ENCODE measurements around the gene AKAP1. TPM values are rescaled to one million over a fixed set of nuclear protein-coding genes. Genes with fewer than 3 reads are reported as not detected.

AKAP1 gene
- total and polyA plus RNA-seq, 4 donors: 31.3 to 58.5 (median 39.8) TPM

GRCh38 chr17:57084361-57084801 lies 665 bp upstream of the AKAP1 start:
- TF ChIP-seq TAF1 (conservative IDR thresholded peaks at IDR 0.05) (no peak), JUND (IDR thresholded peaks at IDR 0.05) (peak in 1 of 2 donors; percentile 7), ATF3 (IDR thresholded peaks at IDR 0.05) (peak; percentile 40)
- H3K4me3 ChIP-seq (ENCODE audit: low read depth in 1 of 3, low read length in 3 of 3): peak overlapping the region; percentile 56 to 96 (median 82)
- no peaks in the 10 kb centered on the region for H3K9me3 ChIP-seq (ENCODE audit: control insufficient read depth in 4 of 4, low read length in 3 of 4)
- H3K36me3 ChIP-seq (ENCODE audit: control insufficient read depth in 4 of 4, insufficient read depth in 3 of 4, low read depth in 1 of 4, low read length in 3 of 4): no peaks in the 10 kb centered on the region
- H3K4me1 ChIP-seq (ENCODE audit: control insufficient read depth in 4 of 4, insufficient read depth in 4 of 4, low read length in 3 of 4): peaks cover 4 to 43% (median 33%) of the 10 kb centered on the region in 4 donors
- H3K27me3 ChIP-seq (ENCODE audit: control insufficient read depth in 4 of 4, insufficient read depth in 4 of 4, low read length in 3 of 4): no peaks in the 10 kb centered on the region
- peak overlapping the region; percentile 90 to 96 for H3K27ac ChIP-seq (ENCODE audit: low read depth in 1 of 2, low read length in 2 of 2)
- H3K9ac ChIP-seq (ENCODE audit: low read depth in 1 of 2, low read length in 2 of 2): peak overlapping the region; percentile 89 to 96
- DNase-seq (ENCODE audit: low spot score): no peak
- WGBS: under 1% methylated on average over 7 of the region's 7 CpGs

DNA sequence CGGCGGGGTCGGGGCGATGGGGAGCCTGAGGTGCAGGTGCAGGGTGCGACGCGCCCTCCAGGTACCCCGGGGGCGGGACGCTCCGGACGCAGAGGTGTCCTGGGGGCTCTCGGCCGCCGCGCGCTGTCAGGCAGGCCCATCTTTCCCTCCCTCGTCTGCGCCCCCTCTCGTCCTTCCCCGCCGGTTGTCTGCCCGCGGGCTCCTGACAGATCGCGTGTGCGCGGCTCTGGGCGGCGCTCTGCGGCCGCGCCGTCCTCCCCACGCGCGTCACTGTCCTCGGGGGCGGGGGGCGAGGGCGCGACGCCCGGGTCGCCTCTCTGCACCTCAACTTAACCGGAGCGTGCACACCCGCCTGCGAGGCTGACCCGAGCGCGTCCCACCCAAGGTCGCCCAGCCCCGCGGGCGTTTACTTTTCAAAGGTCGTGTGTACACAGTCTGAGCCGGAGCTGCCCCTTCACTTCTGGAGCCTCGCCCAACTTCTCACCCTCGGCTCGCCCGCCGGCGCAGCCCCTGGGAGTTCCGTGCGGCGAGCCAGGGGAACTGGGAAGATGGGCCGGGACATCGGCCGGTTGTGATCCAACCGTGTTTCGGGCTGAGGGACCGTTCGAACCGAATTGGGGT lies 512 bp downstream of the AKAP1 start:
- DNase-seq (ENCODE audit: low spot score): peak; percentile 78
- TF ChIP-seq, protein P1, sequence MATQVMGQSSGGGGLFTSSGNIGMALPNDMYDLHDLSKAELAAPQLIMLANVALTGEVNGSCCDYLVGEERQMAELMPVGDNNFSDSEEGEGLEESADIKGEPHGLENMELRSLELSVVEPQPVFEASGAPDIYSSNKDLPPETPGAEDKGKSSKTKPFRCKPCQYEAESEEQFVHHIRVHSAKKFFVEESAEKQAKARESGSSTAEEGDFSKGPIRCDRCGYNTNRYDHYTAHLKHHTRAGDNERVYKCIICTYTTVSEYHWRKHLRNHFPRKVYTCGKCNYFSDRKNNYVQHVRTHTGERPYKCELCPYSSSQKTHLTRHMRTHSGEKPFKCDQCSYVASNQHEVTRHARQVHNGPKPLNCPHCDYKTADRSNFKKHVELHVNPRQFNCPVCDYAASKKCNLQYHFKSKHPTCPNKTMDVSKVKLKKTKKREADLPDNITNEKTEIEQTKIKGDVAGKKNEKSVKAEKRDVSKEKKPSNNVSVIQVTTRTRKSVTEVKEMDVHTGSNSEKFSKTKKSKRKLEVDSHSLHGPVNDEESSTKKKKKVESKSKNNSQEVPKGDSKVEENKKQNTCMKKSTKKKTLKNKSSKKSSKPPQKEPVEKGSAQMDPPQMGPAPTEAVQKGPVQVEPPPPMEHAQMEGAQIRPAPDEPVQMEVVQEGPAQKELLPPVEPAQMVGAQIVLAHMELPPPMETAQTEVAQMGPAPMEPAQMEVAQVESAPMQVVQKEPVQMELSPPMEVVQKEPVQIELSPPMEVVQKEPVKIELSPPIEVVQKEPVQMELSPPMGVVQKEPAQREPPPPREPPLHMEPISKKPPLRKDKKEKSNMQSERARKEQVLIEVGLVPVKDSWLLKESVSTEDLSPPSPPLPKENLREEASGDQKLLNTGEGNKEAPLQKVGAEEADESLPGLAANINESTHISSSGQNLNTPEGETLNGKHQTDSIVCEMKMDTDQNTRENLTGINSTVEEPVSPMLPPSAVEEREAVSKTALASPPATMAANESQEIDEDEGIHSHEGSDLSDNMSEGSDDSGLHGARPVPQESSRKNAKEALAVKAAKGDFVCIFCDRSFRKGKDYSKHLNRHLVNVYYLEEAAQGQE (IDR thresholded peaks at IDR 0.05): peak; percentile 32
- TF ChIP-seq TAF1 (conservative IDR thresholded peaks at IDR 0.05) (no peak), HNF4A (conservative IDR thresholded peaks at IDR 0.05) (peak; percentile 77 to 83), YY1 (IDR thresholded peaks at IDR 0.05) (peak; percentile 7), SP1 (IDR thresholded peaks at IDR 0.05) (peak; percentile 73), FOXA1 (IDR thresholded peaks at IDR 0.05) (peak; percentile 83), NR2F2 (IDR thresholded peaks at IDR 0.05) (peak; percentile 24), EGR1 (IDR thresholded peaks at IDR 0.05; ENCODE audit: low read depth in 2 of 2) (no peak), JUND (IDR thresholded peaks at IDR 0.05) (no peak), HNF4G (IDR thresholded peaks at IDR 0.05) (no peak), RXRA (IDR thresholded peaks at IDR 0.05) (peak; percentile 81 to 82), RAD21 (IDR thresholded peaks at IDR 0.05) (peak in 1 of 2 donors; percentile 28), ATF3 (IDR thresholded peaks at IDR 0.05) (no peak), GABPA (IDR thresholded peaks at IDR 0.05 in 1 of 2, conservative IDR thresholded peaks at IDR 0.05 in 1 of 2) (no peak), FOXA2 (IDR thresholded peaks at IDR 0.05) (peak; percentile 89), ZBTB33 (IDR thresholded peaks at IDR 0.05) (peak; percentile 49), MAX (IDR thresholded peaks at IDR 0.05) (peak; percentile 63)
- TF ChIP-seq, protein P2, sequence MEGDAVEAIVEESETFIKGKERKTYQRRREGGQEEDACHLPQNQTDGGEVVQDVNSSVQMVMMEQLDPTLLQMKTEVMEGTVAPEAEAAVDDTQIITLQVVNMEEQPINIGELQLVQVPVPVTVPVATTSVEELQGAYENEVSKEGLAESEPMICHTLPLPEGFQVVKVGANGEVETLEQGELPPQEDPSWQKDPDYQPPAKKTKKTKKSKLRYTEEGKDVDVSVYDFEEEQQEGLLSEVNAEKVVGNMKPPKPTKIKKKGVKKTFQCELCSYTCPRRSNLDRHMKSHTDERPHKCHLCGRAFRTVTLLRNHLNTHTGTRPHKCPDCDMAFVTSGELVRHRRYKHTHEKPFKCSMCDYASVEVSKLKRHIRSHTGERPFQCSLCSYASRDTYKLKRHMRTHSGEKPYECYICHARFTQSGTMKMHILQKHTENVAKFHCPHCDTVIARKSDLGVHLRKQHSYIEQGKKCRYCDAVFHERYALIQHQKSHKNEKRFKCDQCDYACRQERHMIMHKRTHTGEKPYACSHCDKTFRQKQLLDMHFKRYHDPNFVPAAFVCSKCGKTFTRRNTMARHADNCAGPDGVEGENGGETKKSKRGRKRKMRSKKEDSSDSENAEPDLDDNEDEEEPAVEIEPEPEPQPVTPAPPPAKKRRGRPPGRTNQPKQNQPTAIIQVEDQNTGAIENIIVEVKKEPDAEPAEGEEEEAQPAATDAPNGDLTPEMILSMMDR (IDR thresholded peaks at IDR 0.05; ENCODE audit: low read depth, low read length, missing input control): no peak
- H3K4me1 ChIP-seq (ENCODE audit: control insufficient read depth in 4 of 4, insufficient read depth in 4 of 4, low read length in 3 of 4): peaks cover 5 to 55% (median 43%) of the 10 kb centered on the region in 4 donors

More for the DNA sequence above, 512 bp downstream of the AKAP1 start:
- H3K36me3 ChIP-seq (ENCODE audit: control insufficient read depth in 4 of 4, insufficient read depth in 3 of 4, low read depth in 1 of 4, low read length in 3 of 4): no peaks in the 10 kb centered on the region
- H3K4me3 ChIP-seq (ENCODE audit: low read depth in 1 of 3, low read length in 3 of 3): peak overlapping the region; percentile 56 to 78 (median 73)
- peak overlapping the region in 1 of 2 donors; percentile 1 for H3K9ac ChIP-seq (ENCODE audit: low read depth in 1 of 2, low read length in 2 of 2)
- H3K27me3 ChIP-seq (ENCODE audit: control insufficient read depth in 4 of 4, insufficient read depth in 4 of 4, low read length in 3 of 4): no peaks in the 10 kb centered on the region
- H3K9me3 ChIP-seq (ENCODE audit: control insufficient read depth in 4 of 4, low read length in 3 of 4): no peaks in the 10 kb centered on the region
- under 1% methylated on average over 75 of the region's 75 CpGs for WGBS
- peak overlapping the region; percentile 90 to 91 for H3K27ac ChIP-seq (ENCODE audit: low read depth in 1 of 2, low read length in 2 of 2)
